COLO668 (cell line): Measurements from ENCODE around the gene GNG5.
"Not testable (repeated sequence)": the region's sequence is repeated elsewhere in the genome, so short reads cannot be mapped to it uniquely, and the experiment has no call there.

Experiments used
- DNase-seq: peaks from one replicate; lab custom pipeline; 2025; ENCODE audit not compliant: unreplicated experiment; lab: John Stamatoyannopoulos, UW

The GNG5 gene

DNA sequence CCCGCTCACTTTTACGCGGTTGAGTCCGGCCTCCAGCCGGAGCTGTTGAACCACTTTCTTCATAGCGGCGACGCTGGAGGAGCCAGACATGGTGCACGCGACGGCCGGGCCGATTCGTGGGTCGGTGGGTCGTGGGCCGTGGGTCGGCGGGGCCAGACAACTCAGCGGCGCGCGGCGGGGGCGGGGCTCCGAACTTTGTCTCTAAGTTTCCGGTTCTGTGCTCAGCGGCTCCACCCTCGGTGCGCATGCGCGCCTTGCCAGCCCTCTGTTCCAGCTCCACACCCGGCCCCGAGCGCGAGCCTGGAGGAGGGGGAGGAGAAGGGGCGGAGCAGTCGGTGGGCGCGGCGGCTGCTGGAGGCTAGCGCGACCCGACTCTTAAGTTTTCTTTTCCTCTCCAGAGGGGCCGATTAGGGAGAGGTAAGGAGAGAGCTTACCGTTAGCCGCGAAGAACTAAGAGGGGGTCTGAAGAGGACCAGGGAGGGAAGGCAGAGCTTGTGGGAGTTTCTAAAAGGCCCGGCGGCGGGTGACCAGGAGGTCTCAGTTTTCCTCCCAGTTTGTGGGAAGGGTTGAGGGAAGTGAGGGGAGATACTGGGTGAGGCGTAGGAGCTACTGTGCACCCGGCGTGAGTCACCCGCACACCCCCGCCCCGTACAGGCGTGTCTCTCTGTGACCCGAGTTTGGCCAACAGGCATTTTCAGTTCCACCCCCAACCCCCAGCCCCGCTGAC lies at the start of gene GNG5, which contains the start of gene SPATA1:
TSS of gene GNG5 (minus strand) at position 580 of the 727 bp plus-strand sequence. CDS start at position 90, 490 bp downstream.
TSS of gene SPATA1 (plus strand) at position 385 of the 727 bp plus-strand sequence. CDS start 9,974 bp downstream, outside the sequence.
- peak; percentile 100 for DNase-seq

- DNase-seq, result no peak
Measured at GRCh38 chr1:84550826-84551225, 44.4 kb upstream of the GNG5 start.

DNA sequence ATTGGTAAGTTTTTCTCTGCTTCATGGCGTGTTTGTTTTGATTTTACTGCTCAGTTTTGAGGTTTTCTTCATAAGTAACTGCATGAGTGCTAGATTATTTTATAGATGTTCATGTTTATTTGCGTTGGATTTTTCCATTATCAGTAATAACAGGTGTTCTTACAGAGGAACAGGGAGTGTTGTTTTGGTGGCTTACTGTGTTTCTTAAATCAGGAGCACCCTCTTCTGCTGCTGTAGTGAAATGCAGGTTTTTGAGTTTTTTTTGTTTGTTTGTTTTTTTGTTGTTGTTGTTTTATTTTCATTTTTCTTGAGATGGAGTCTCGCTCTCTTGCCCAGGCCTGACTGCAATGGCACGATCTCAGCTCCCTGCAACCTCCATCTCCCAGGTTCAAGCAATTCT lies 35.3 kb upstream of the GNG5 start:
- no peak for DNase-seq

DNA sequence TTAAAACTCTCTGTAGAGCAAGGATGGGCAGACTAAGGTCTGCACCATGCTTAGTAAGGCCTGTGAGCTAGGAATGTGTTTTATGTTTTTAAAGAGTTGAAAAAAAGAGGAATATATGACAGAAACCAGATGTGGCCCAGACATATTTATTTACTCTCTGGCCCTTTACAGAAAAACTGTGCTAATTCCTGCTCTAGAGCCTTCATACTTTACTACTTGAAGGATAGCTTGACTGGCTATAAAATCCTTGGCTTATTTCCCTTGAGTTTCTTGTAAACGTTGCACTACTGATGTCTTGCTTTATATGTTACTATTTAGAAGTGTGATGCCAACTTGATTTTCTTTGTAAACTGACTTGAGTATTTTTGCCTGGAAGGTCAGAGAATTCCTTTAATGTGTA lies 34.4 kb upstream of the GNG5 start:
- no peak for DNase-seq

DNA sequence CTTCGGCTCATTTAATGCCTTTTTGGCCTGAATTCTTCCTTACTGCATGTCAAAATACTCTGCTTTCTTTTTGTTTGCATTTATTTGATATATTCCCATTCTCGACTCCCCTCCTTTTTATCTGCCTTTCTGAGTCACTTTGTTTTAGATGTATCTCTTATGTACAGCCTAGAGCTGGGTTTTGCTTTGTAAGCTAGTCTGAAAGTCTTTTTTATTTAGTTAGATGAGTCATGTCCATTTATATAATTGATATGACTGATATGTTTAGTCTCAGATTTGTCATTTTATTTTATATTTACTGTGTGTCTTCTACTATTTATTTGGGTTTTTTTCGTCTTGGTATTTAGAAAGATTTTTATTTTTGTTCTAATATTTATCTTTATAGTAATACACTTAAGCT lies 33.6 kb upstream of the GNG5 start:
- DNase-seq, result no peak

GRCh38 chr1:84538599-84538998 lies 32.2 kb upstream of the GNG5 start:
- no peak for DNase-seq

GRCh38 chr1:84525779-84526178 lies 19.4 kb upstream of the GNG5 start:
- DNase-seq, result no peak

DNA sequence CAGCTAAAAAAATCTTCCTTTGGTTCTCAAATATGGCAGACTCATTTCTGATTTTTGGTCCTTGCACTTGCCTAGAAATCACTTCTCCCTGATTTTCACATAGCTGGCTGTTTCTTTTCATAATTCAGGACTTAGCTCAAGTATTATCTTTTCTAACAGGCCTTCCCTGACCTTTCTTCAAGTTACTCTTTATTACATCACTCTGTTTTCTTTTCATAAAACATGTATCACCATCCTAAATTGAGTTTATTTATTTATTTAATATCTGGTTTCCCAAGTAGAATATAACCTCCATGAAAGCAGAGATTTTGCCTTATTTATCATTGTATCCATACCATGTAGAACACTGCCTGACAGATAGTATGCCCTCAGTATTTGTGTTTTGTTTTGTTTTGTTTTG lies 18.2 kb upstream of the GNG5 start:
- no peak for DNase-seq

- no peak for DNase-seq
Measured at GRCh38 chr1:84510668-84511067, 4.3 kb upstream of the GNG5 start.

DNA sequence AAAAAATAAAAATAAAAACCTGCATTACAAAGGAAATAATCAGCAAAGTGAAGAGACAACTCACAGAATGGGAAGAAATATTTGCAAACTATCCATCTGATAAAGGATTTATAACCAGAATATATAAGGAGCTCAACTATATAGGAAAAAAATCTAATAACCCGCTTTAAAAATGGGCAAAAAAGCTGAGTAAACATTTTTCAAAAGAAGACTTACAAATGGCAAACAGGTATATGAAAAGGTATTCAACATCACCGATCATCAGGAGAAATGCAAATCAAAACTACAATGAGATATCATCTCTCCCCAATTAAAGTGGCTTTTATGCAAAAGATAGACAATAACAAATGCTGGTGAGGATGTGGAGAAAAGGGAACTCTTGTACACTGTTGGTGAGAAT lies 3.8 kb upstream of the GNG5 start:
- DNase-seq, result no peak

GRCh38 chr1:84509029-84509428 lies 2.6 kb upstream of the GNG5 start:
- no peak for DNase-seq

DNA sequence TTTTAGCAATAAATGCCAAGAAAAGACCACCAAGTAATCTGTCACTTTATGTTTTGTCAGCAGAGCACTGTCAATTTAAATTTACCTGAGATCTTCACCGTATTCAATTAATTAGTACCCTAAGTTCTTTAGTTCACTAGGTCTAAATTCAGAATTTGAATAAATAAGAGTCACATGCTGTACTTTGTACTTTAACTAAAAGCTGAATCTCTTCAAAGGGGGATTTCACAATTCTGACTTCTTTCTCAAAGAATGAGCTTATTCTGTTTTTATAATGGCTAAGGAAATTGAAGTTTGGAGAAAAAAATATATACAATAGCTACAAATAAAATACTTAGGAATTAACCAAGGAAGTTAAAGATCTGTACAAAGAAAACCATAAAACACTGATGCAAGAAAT lies 2.1 kb upstream of the GNG5 start:
- DNase-seq, result no peak

- not testable (repeated sequence) for DNase-seq
Measured at GRCh38 chr1:84507887-84508286, 1.5 kb upstream of the GNG5 start.

DNA sequence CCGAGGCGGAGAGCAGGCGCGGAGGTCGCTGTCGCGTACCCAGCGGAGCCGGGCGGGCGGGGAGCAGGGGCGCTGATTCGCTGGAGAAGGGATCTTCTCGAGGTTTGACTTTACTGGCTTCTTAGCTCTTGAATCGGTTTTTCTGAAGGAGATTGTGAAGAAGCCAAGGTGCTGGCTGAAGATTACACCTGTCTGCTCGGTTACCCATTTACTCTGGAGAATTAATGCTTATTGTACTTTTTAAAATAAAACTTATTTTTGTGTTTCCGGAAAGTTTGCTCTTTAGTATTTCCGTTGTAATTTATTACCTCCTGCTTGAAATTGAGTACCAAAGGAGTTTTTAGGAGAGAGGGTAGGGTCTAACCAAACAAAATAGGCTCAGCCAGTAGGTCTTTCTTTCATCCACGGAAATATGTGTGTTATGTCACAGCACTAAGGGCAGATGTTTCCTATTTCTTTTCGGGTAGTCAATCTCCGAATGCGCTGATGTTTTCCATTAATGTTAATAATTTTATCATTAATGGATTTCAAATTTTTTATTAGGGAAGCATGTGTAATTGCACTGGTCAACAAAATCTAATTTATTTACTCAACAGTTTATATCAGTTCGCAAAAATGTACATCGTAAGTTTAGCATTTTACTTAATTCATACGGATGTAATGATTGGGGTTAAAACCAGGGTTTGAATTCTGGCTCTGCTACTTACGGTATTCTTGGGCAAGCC lies 510 bp upstream of the GNG5 start:
- no peak for DNase-seq

- peak; percentile 94 for DNase-seq
Measured at GRCh38 chr1:84505493-84506001, 834 bp downstream of the GNG5 start.

GRCh38 chr1:84504580-84505492 lies 1.5 kb downstream of the GNG5 start:
- no peak for DNase-seq

- no peak for DNase-seq
Measured at GRCh38 chr1:84502927-84503326, 3.5 kb downstream of the GNG5 start.

GRCh38 chr1:84497631-84498275 lies 8.6 kb downstream of the GNG5 start:
- no peak for DNase-seq

GRCh38 chr1:84496498-84496897 lies 9.9 kb downstream of the GNG5 start:
- no peak for DNase-seq

- DNase-seq, result no peak
Measured at GRCh38 chr1:84493747-84494146, 12.6 kb downstream of the GNG5 start.

GRCh38 chr1:84492726-84493125 lies 13.7 kb downstream of the GNG5 start:
- no peak for DNase-seq
